Measurements from ENCODE around the gene KRT16. TPM values are rescaled to one million over a fixed set of nuclear protein-coding genes. Genes with fewer than 3 reads are reported as not detected.
"Not testable (repeated sequence)": the region's sequence is repeated elsewhere in the genome, so short reads cannot be mapped to it uniquely, and the experiment has no call there.

KRT16 gene
- total RNA-seq, 2 experiments from 2014 or later: not detected

DNA sequence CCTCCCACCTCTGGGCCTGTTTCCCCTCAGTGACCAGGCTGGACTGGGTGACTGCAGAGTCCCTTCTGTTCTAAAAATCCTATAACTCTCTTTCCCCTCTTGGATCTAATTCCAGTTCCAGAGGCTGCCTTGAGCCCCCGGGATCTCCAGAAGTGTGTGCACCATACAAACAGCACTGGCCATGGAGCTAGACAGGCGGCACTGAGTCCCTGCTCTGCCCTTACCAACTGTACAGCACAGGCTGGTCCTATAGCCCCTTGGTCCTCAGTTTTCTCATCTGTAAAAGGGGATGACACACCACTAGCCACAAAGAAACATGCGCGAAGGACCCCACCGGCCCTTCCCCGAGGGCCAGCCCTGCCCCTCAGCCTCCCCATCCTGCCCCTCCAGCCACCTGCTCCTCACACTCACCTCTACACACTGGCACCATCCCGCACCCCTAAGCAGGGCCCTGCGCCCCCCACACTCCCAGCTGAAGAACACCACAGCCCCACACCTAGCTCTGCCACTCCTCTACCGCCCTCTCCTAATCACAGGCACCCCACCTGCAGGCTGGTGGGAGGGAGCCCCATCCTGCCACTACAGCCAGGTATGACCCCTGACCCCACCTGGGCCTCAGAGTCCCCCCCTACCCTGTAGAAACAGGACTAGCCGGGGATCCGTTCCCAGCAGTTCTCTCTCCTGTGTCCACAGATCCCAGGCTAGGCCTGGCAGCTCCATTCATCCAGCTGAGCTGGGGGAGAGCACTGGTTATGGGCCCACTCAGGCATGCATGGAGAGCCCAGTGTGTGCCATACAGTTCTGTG is 913 bp upstream of the KRT16 start:
- DNase-seq (no peak), ATAC-seq (ENCODE audit: poor library complexity) (no peak)
- Mint-ChIP-seq H3K27ac (no peak overlapping the region), H3K4me1 (ENCODE audit: low read depth) (no peaks in the 10 kb centered on the region), H3K9me3 (no peaks in the 10 kb centered on the region), H3K27me3 (peaks cover 16% of the 10 kb centered on the region), H3K4me3 (no peak overlapping the region), H3K36me3 (ENCODE audit: low read depth) (no peaks in the 10 kb centered on the region)
- Histone ChIP-seq H3K9me3 (ENCODE audit: control insufficient read depth in 1 of 2, insufficient read depth in 1 of 2, low read length in 2 of 2) (no peaks in the 10 kb centered on the region), H3K4me1 (ENCODE audit: insufficient read depth, low read length) (no peaks in the 10 kb centered on the region), H3K4me3 (ENCODE audit: low read length) (no peak overlapping the region), H3K27me3 (ENCODE audit: control insufficient read depth in 1 of 2, insufficient read depth in 2 of 2, low read length in 2 of 2) (peaks cover 0 to 2% of the 10 kb centered on the region in 2 experiments), H3K36me3 (ENCODE audit: insufficient read depth, low read length) (no peaks in the 10 kb centered on the region), H3K27ac (ENCODE audit: low read depth in 1 of 2, low read length in 2 of 2) (no peak overlapping the region)
- intact Hi-C loops (cut with DNase I, micrococcal nuclease): no loop called here
- CTCF ChIA-PET: no interaction called here
- TF ChIP-seq, protein P1, sequence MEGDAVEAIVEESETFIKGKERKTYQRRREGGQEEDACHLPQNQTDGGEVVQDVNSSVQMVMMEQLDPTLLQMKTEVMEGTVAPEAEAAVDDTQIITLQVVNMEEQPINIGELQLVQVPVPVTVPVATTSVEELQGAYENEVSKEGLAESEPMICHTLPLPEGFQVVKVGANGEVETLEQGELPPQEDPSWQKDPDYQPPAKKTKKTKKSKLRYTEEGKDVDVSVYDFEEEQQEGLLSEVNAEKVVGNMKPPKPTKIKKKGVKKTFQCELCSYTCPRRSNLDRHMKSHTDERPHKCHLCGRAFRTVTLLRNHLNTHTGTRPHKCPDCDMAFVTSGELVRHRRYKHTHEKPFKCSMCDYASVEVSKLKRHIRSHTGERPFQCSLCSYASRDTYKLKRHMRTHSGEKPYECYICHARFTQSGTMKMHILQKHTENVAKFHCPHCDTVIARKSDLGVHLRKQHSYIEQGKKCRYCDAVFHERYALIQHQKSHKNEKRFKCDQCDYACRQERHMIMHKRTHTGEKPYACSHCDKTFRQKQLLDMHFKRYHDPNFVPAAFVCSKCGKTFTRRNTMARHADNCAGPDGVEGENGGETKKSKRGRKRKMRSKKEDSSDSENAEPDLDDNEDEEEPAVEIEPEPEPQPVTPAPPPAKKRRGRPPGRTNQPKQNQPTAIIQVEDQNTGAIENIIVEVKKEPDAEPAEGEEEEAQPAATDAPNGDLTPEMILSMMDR (IDR thresholded peaks at IDR 0.05): no peak
- POLR2A ChIA-PET: no interaction called here

- no peak overlapping the region for H3K27ac ChIP-seq (ENCODE audit: low read depth in 1 of 2, low read length in 2 of 2)
- TF ChIP-seq, protein P1 (IDR thresholded peaks at IDR 0.05): no peak
- Mint-ChIP-seq H3K4me3 (no peak overlapping the region), H3K9me3 (peaks cover 9% of the 10 kb centered on the region), H3K27me3 (peaks cover 26% of the 10 kb centered on the region), H3K27ac (no peak overlapping the region), H3K4me1 (ENCODE audit: low read depth) (no peaks in the 10 kb centered on the region), H3K36me3 (ENCODE audit: low read depth) (no peaks in the 10 kb centered on the region)
- intact Hi-C loops (cut with DNase I, micrococcal nuclease): no loop called here
- peaks cover 0 to 2% of the 10 kb centered on the region in 2 experiments for H3K27me3 ChIP-seq (ENCODE audit: control insufficient read depth in 1 of 2, insufficient read depth in 2 of 2, low read length in 2 of 2)
- no peaks in the 10 kb centered on the region for H3K4me1 ChIP-seq (ENCODE audit: insufficient read depth, low read length)
- DNase-seq (no peak), ATAC-seq (ENCODE audit: poor library complexity) (no peak)
- ChIA-PET POLR2A (no interaction called here), CTCF (no interaction called here)
- H3K9me3 ChIP-seq (ENCODE audit: control insufficient read depth in 1 of 2, insufficient read depth in 1 of 2, low read length in 2 of 2): peaks cover 4 to 8% of the 10 kb centered on the region in 2 experiments
- H3K4me3 ChIP-seq (ENCODE audit: low read length): no peak overlapping the region
- no peaks in the 10 kb centered on the region for H3K36me3 ChIP-seq (ENCODE audit: insufficient read depth, low read length)
These were observed 1.5 kb downstream of the KRT16 start for GRCh38 chr17:41610965-41611640.

GRCh38 chr17:41610061-41610517 is 2.5 kb downstream of the KRT16 start:
- H3K36me3 ChIP-seq (ENCODE audit: insufficient read depth, low read length); CTCF ChIA-PET; H3K36me3 Mint-ChIP-seq (ENCODE audit: low read depth); DNase-seq; H3K4me1 ChIP-seq (ENCODE audit: insufficient read depth, low read length); H3K27ac ChIP-seq (ENCODE audit: low read depth in 1 of 2, low read length in 2 of 2); H3K27me3 ChIP-seq (ENCODE audit: control insufficient read depth in 1 of 2, insufficient read depth in 2 of 2, low read length in 2 of 2); H3K4me3 ChIP-seq (ENCODE audit: low read length); POLR2A ChIA-PET; intact Hi-C loops (cut with DNase I, micrococcal nuclease); H3K4me3 Mint-ChIP-seq; H3K4me1 Mint-ChIP-seq (ENCODE audit: low read depth); H3K27ac Mint-ChIP-seq; ATAC-seq (ENCODE audit: poor library complexity); H3K9me3 Mint-ChIP-seq: not testable (repeated sequence)
- peaks cover 8 to 10% of the 10 kb centered on the region in 2 experiments for H3K9me3 ChIP-seq (ENCODE audit: control insufficient read depth in 1 of 2, insufficient read depth in 1 of 2, low read length in 2 of 2)
- peaks cover 31% of the 10 kb centered on the region for H3K27me3 Mint-ChIP-seq

GRCh38 chr17:41606930-41607329 is 5.6 kb downstream of the KRT16 start:
- H3K27me3 ChIP-seq (ENCODE audit: control insufficient read depth in 1 of 2, insufficient read depth in 2 of 2, low read length in 2 of 2); ATAC-seq (ENCODE audit: poor library complexity); CTCF ChIA-PET; H3K4me1 Mint-ChIP-seq (ENCODE audit: low read depth); H3K36me3 ChIP-seq (ENCODE audit: insufficient read depth, low read length); POLR2A ChIA-PET; H3K4me3 Mint-ChIP-seq; H3K4me3 ChIP-seq (ENCODE audit: low read length); DNase-seq; H3K27ac ChIP-seq (ENCODE audit: low read depth in 1 of 2, low read length in 2 of 2); H3K27ac Mint-ChIP-seq; H3K9me3 Mint-ChIP-seq; intact Hi-C loops (cut with DNase I, micrococcal nuclease); H3K4me1 ChIP-seq (ENCODE audit: insufficient read depth, low read length); H3K36me3 Mint-ChIP-seq (ENCODE audit: low read depth): not testable (repeated sequence)
- peaks cover 8 to 10% of the 10 kb centered on the region in 2 experiments for H3K9me3 ChIP-seq (ENCODE audit: control insufficient read depth in 1 of 2, insufficient read depth in 1 of 2, low read length in 2 of 2)
- peaks cover 53% of the 10 kb centered on the region for H3K27me3 Mint-ChIP-seq

Data from CD4-positive, alpha-beta T cell (primary cell).